ENCODE results near the gene OLIG2.

Gene OLIG2

GRCh38 chr21:33019516-33019884 is 6.2 kb upstream of the OLIG2 start:
- no peak for TF ChIP-seq MAX (IDR thresholded peaks at IDR 0.05)
- no peak for TF ChIP-seq TCF12 (IDR thresholded peaks at IDR 0.05; ENCODE audit: low read depth)
- no peak for TF ChIP-seq YY1 (IDR thresholded peaks at IDR 0.05; ENCODE audit: low read depth)

DNA sequence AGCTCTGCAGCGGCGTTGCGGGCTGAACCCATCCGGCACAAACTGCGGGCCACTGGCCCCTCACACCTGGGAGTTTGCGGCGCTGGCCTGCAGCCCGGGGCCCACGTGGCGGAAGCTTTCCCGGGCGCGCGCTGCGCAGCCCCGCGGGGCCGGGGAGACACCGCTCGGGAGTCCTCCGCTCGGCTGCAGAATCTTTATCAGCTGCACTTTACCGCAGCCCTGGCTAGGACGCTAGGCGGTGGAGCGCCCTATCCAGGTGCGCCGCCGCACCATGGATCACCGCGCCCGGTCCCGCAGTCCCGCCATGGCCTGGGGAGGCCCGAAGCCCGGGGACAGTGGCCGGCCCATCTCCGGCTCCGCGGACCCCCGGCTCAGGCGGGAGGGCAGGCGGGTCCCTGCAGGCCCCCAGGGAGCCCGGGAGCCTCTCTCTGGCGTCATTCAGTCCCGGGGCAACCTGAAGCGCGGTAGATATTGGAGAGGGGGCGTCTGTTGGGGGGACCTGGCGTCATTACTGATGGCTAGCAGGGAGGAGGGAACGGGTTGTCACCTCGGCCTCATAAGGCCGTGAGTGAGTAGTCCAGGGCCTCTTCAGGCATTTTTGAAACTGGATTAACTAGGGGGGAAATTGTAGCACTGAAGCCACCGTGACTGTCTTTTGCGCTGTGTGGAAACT is 5.7 kb upstream of the OLIG2 start:
- no peak for TF ChIP-seq TCF12 (IDR thresholded peaks at IDR 0.05; ENCODE audit: low read depth)
- TF ChIP-seq USF1 (IDR thresholded peaks at IDR 0.05) = no peak
- TF ChIP-seq NFIC (IDR thresholded peaks at IDR 0.05) = no peak
- TF ChIP-seq EP300 (IDR thresholded peaks at IDR 0.05; ENCODE audit: borderline replicate concordance) = no peak
- no peak for TF ChIP-seq YY1 (IDR thresholded peaks at IDR 0.05; ENCODE audit: low read depth)
- no peak for TF ChIP-seq CEBPB (IDR thresholded peaks at IDR 0.05)
- no peak for TF ChIP-seq TEAD4 (IDR thresholded peaks at IDR 0.05)
- TF ChIP-seq MAX (IDR thresholded peaks at IDR 0.05) = no peak
- no peak for TF ChIP-seq CREB1 (IDR thresholded peaks at IDR 0.05; ENCODE audit: low read depth)
- no peak for TF ChIP-seq REST (IDR thresholded peaks at IDR 0.05; ENCODE audit: low read depth)
- no peak for TF ChIP-seq EGR1 (IDR thresholded peaks at IDR 0.05)
- no peak for TF ChIP-seq ZBTB7A (IDR thresholded peaks at IDR 0.05; ENCODE audit: low read depth)
- no peak for TF ChIP-seq TAF1 (IDR thresholded peaks at IDR 0.05; ENCODE audit: low read depth)
- no peak for TF ChIP-seq FOXM1 (IDR thresholded peaks at IDR 0.05; ENCODE audit: borderline replicate concordance, low read depth)
- TF ChIP-seq RAD21 (IDR thresholded peaks at IDR 0.05; ENCODE audit: low read depth) = no peak

- no peak for TF ChIP-seq TAF1 (IDR thresholded peaks at IDR 0.05; ENCODE audit: low read depth)
- no peak for TF ChIP-seq TCF12 (IDR thresholded peaks at IDR 0.05; ENCODE audit: low read depth)
- no peak for TF ChIP-seq ZBTB7A (IDR thresholded peaks at IDR 0.05; ENCODE audit: low read depth)
- TF ChIP-seq USF1 (IDR thresholded peaks at IDR 0.05) = no peak
- TF ChIP-seq REST (IDR thresholded peaks at IDR 0.05; ENCODE audit: low read depth) = no peak
- TF ChIP-seq NFIC (IDR thresholded peaks at IDR 0.05) = no peak
- TF ChIP-seq RAD21 (IDR thresholded peaks at IDR 0.05; ENCODE audit: low read depth) = no peak
- no peak for TF ChIP-seq MAX (IDR thresholded peaks at IDR 0.05)
- no peak for TF ChIP-seq CREB1 (IDR thresholded peaks at IDR 0.05; ENCODE audit: low read depth)
- no peak for TF ChIP-seq EGR1 (IDR thresholded peaks at IDR 0.05)
- no peak for TF ChIP-seq TEAD4 (IDR thresholded peaks at IDR 0.05)
- TF ChIP-seq FOXM1 (IDR thresholded peaks at IDR 0.05; ENCODE audit: borderline replicate concordance, low read depth) = no peak
- no peak for TF ChIP-seq YY1 (IDR thresholded peaks at IDR 0.05; ENCODE audit: low read depth)
- TF ChIP-seq EP300 (IDR thresholded peaks at IDR 0.05; ENCODE audit: borderline replicate concordance) = no peak
Measured at GRCh38 chr21:33020558-33021100, 5.1 kb upstream of the OLIG2 start.

- TF ChIP-seq CEBPB (IDR thresholded peaks at IDR 0.05) (no peak), MAX (IDR thresholded peaks at IDR 0.05) (no peak), EGR1 (IDR thresholded peaks at IDR 0.05) (no peak), TEAD4 (IDR thresholded peaks at IDR 0.05) (no peak), YY1 (IDR thresholded peaks at IDR 0.05; ENCODE audit: low read depth) (no peak)
Measured at GRCh38 chr21:33021150-33021549, 4.6 kb upstream of the OLIG2 start.

GRCh38 chr21:33021667-33022066 is 4.1 kb upstream of the OLIG2 start:
- TF ChIP-seq REST (IDR thresholded peaks at IDR 0.05; ENCODE audit: low read depth) (no peak), NFIC (IDR thresholded peaks at IDR 0.05) (no peak), EGR1 (IDR thresholded peaks at IDR 0.05) (no peak), RAD21 (IDR thresholded peaks at IDR 0.05; ENCODE audit: low read depth) (no peak), EP300 (IDR thresholded peaks at IDR 0.05; ENCODE audit: borderline replicate concordance) (no peak), MAX (IDR thresholded peaks at IDR 0.05) (no peak), TCF12 (IDR thresholded peaks at IDR 0.05; ENCODE audit: low read depth) (no peak), FOXM1 (IDR thresholded peaks at IDR 0.05; ENCODE audit: borderline replicate concordance, low read depth) (no peak), CEBPB (IDR thresholded peaks at IDR 0.05) (no peak), USF1 (IDR thresholded peaks at IDR 0.05) (no peak), CREB1 (IDR thresholded peaks at IDR 0.05; ENCODE audit: low read depth) (no peak), TAF1 (IDR thresholded peaks at IDR 0.05; ENCODE audit: low read depth) (no peak), ZBTB7A (IDR thresholded peaks at IDR 0.05; ENCODE audit: low read depth) (no peak), TEAD4 (IDR thresholded peaks at IDR 0.05) (no peak), YY1 (IDR thresholded peaks at IDR 0.05; ENCODE audit: low read depth) (no peak)

Measured in Ishikawa (cell line).